GM21526 (cell line): ENCODE measurements around the gene NAP1L1.
A peak's percentile ranks its signal among the peaks of the same experiment; 100 is the strongest.

Experiments
- ATAC-seq: cut with Tn5 transposase; IDR thresholded peaks from one replicate; pipeline ENCODE4 v1.9.1; 2021; ENCODE audit warnings: moderate library complexity; ENCODE audit not compliant: unreplicated experiment, low FRiP score

The NAP1L1 gene

GRCh38 chr12:76083904-76084862, at the start of gene NAP1L1:
Gene NAP1L1, minus strand, starts transcription at chr12:76084685. Its CDS starts 10,466 bp downstream, at chr12:76074219.
- ATAC-seq = peak; percentile 93

GRCh38 chr12:76127588-76127987, 43.1 kb upstream of the NAP1L1 start:
- no peak for ATAC-seq

- ATAC-seq = no peak
Observed at GRCh38 chr12:76124456-76124855, 40.0 kb upstream of the NAP1L1 start.

- ATAC-seq = no peak
Observed at GRCh38 chr12:76123259-76124212, 39.1 kb upstream of the NAP1L1 start.

- no peak for ATAC-seq
Observed at GRCh38 chr12:76119887-76120286, 35.4 kb upstream of the NAP1L1 start.

- ATAC-seq = no peak
Observed at GRCh38 chr12:76117751-76118150, 33.3 kb upstream of the NAP1L1 start.

- no peak for ATAC-seq
Observed at GRCh38 chr12:76117067-76117691, 32.7 kb upstream of the NAP1L1 start.

GRCh38 chr12:76113800-76114757, 29.6 kb upstream of the NAP1L1 start:
- no peak for ATAC-seq

- ATAC-seq = no peak
Observed at GRCh38 chr12:76111209-76111749, 26.8 kb upstream of the NAP1L1 start.

GRCh38 chr12:76109879-76110278, 25.4 kb upstream of the NAP1L1 start:
- no peak for ATAC-seq

- ATAC-seq = no peak
Observed at GRCh38 chr12:76108356-76108755, 23.9 kb upstream of the NAP1L1 start.

- no peak for ATAC-seq
Observed at GRCh38 chr12:76106631-76107030, 22.1 kb upstream of the NAP1L1 start.

GRCh38 chr12:76103958-76104357, 19.5 kb upstream of the NAP1L1 start:
- ATAC-seq = no peak

GRCh38 chr12:76101739-76102385, 17.4 kb upstream of the NAP1L1 start:
- ATAC-seq = no peak

GRCh38 chr12:76096079-76096646, 11.7 kb upstream of the NAP1L1 start:
- ATAC-seq = no peak

- no peak for ATAC-seq
Observed at GRCh38 chr12:76094754-76095153, 10.3 kb upstream of the NAP1L1 start.

GRCh38 chr12:76091246-76091754, 6.8 kb upstream of the NAP1L1 start:
- no peak for ATAC-seq

- ATAC-seq = no peak
Observed at GRCh38 chr12:76085520-76085868, 1.0 kb upstream of the NAP1L1 start.
